Neuron (in vitro differentiated cells): ENCODE results near the gene CFAP107.
"Not testable (repeated sequence)": the region's sequence is repeated elsewhere in the genome, so short reads cannot be mapped to it uniquely, and the experiment has no call there.

Experiments
- H2AFZ ChIP-seq: one replicate; pipeline ENCODE4 v1.6.1; 2013; ENCODE audit warnings: low read depth, mild to moderate bottlenecking, inconsistent platforms, low read length, moderate library complexity
- H3K27me3 ChIP-seq: one replicate; pipeline ENCODE4 v1.6.1; 2013; ENCODE audit warnings: low read length; ENCODE audit not compliant: insufficient read depth
- H3K36me3 ChIP-seq: one replicate; pipeline ENCODE4 v1.6.1; 2013; ENCODE audit warnings: low read length; ENCODE audit not compliant: insufficient read depth
- H3K4me1 ChIP-seq: one replicate; pipeline ENCODE4 v1.6.1; 2013; ENCODE audit warnings: low read length; ENCODE audit not compliant: insufficient read depth
- H3K4me3 ChIP-seq: 2 replicates; pipeline ENCODE4 v1.5.1; 2013; ENCODE audit warnings: mild to moderate bottlenecking, low read length, moderate library complexity
- H3K9me3 ChIP-seq: one replicate; pipeline ENCODE4 v1.6.1; 2013; ENCODE audit warnings: low read length

The CFAP107 gene

GRCh38 chr1:12745992-12746323, at the start of gene CFAP107:
CFAP107 (plus strand) TSS chr1:12746200; CDS start chr1:12746431, 231 bp downstream.
- peaks cover 2% of the 10 kb centered on the region for H3K9me3 ChIP-seq
- H3K4me3 ChIP-seq = no peak within 1 kb of the TSS
- H3K36me3 ChIP-seq = no peaks in the 10 kb centered on the region
- H2AFZ ChIP-seq = no peak within 1 kb of the TSS
- H3K27me3 ChIP-seq = peaks cover 4% of the 10 kb centered on the region
- H3K4me1 ChIP-seq = no peaks in the 10 kb centered on the region

GRCh38 chr1:12696658-12697057, 49.3 kb upstream of the CFAP107 start:
- no peaks in the 10 kb centered on the region for H3K36me3 ChIP-seq
- no peaks in the 10 kb centered on the region for H3K9me3 ChIP-seq
- no peaks in the 10 kb centered on the region for H3K4me1 ChIP-seq
- peaks cover 2% of the 10 kb centered on the region for H3K27me3 ChIP-seq
- no peak overlapping the region for H3K4me3 ChIP-seq
- no peak overlapping the region for H2AFZ ChIP-seq

- H3K36me3 ChIP-seq = no peaks in the 10 kb centered on the region
Observed at GRCh38 chr1:12697397-12697796, 48.6 kb upstream of the CFAP107 start.

GRCh38 chr1:12703821-12704451, 42.1 kb upstream of the CFAP107 start:
- Histone ChIP-seq H2AFZ (no peak overlapping the region), H3K4me3 (no peak overlapping the region), H3K9me3 (no peaks in the 10 kb centered on the region), H3K27me3 (no peaks in the 10 kb centered on the region), H3K36me3 (no peaks in the 10 kb centered on the region), H3K4me1 (no peaks in the 10 kb centered on the region)

More at GRCh38 chr1:12697397-12697796, 48.6 kb upstream of the CFAP107 start:
- H3K4me1 ChIP-seq = no peaks in the 10 kb centered on the region
- H3K9me3 ChIP-seq = no peaks in the 10 kb centered on the region
- peaks cover 2% of the 10 kb centered on the region for H3K27me3 ChIP-seq
- H2AFZ ChIP-seq = no peak overlapping the region
- no peak overlapping the region for H3K4me3 ChIP-seq

GRCh38 chr1:12706061-12706460, 39.9 kb upstream of the CFAP107 start:
- no peak overlapping the region for H3K4me3 ChIP-seq
- H3K9me3 ChIP-seq = no peaks in the 10 kb centered on the region
- no peak overlapping the region for H2AFZ ChIP-seq
- no peaks in the 10 kb centered on the region for H3K27me3 ChIP-seq
- no peaks in the 10 kb centered on the region for H3K36me3 ChIP-seq
- no peaks in the 10 kb centered on the region for H3K4me1 ChIP-seq

- Histone ChIP-seq H3K36me3 (no peaks in the 10 kb centered on the region), H2AFZ (no peak overlapping the region), H3K4me3 (no peak overlapping the region), H3K4me1 (no peaks in the 10 kb centered on the region), H3K27me3 (no peaks in the 10 kb centered on the region), H3K9me3 (no peaks in the 10 kb centered on the region)
Observed at GRCh38 chr1:12708396-12709090, 37.5 kb upstream of the CFAP107 start.

- Histone ChIP-seq H3K4me3 (no peak overlapping the region), H3K9me3 (no peaks in the 10 kb centered on the region), H3K4me1 (no peaks in the 10 kb centered on the region), H3K36me3 (no peaks in the 10 kb centered on the region), H2AFZ (no peak overlapping the region), H3K27me3 (no peaks in the 10 kb centered on the region)
Observed at GRCh38 chr1:12709091-12709491, 36.9 kb upstream of the CFAP107 start.

GRCh38 chr1:12709696-12710095, 36.3 kb upstream of the CFAP107 start:
- no peaks in the 10 kb centered on the region for H3K36me3 ChIP-seq
- H3K4me1 ChIP-seq = no peaks in the 10 kb centered on the region
- H3K9me3 ChIP-seq = no peaks in the 10 kb centered on the region
- H3K27me3 ChIP-seq = no peaks in the 10 kb centered on the region
- H2AFZ ChIP-seq = no peak overlapping the region
- no peak overlapping the region for H3K4me3 ChIP-seq

- H3K4me1 ChIP-seq = no peaks in the 10 kb centered on the region
- no peak overlapping the region for H3K4me3 ChIP-seq
- no peak overlapping the region for H2AFZ ChIP-seq
- H3K36me3 ChIP-seq = no peaks in the 10 kb centered on the region
- no peaks in the 10 kb centered on the region for H3K9me3 ChIP-seq
- H3K27me3 ChIP-seq = no peaks in the 10 kb centered on the region
Observed at GRCh38 chr1:12711536-12711935, 34.5 kb upstream of the CFAP107 start.

- H2AFZ ChIP-seq = no peak overlapping the region
- no peak overlapping the region for H3K4me3 ChIP-seq
- no peaks in the 10 kb centered on the region for H3K27me3 ChIP-seq
- H3K36me3 ChIP-seq = no peaks in the 10 kb centered on the region
- H3K9me3 ChIP-seq = no peaks in the 10 kb centered on the region
- H3K4me1 ChIP-seq = no peaks in the 10 kb centered on the region
Observed at GRCh38 chr1:12712076-12712475, 33.9 kb upstream of the CFAP107 start.

GRCh38 chr1:12712929-12713328, 33.1 kb upstream of the CFAP107 start:
- no peaks in the 10 kb centered on the region for H3K9me3 ChIP-seq
- H3K4me3 ChIP-seq = no peak overlapping the region
- H2AFZ ChIP-seq = no peak overlapping the region
- H3K4me1 ChIP-seq = no peaks in the 10 kb centered on the region
- H3K36me3 ChIP-seq = no peaks in the 10 kb centered on the region
- peaks cover 5% of the 10 kb centered on the region for H3K27me3 ChIP-seq

- not testable (repeated sequence) for H3K4me3 ChIP-seq, H3K9me3 ChIP-seq, H3K27me3 ChIP-seq, H3K36me3 ChIP-seq, H3K4me1 ChIP-seq, H2AFZ ChIP-seq
Observed at GRCh38 chr1:12713651-12714050, 32.3 kb upstream of the CFAP107 start.

- Histone ChIP-seq H2AFZ (no peak overlapping the region), H3K9me3 (no peaks in the 10 kb centered on the region), H3K4me1 (no peaks in the 10 kb centered on the region), H3K4me3 (no peak overlapping the region), H3K36me3 (no peaks in the 10 kb centered on the region), H3K27me3 (peaks cover 10% of the 10 kb centered on the region)
Observed at GRCh38 chr1:12714710-12715475, 31.1 kb upstream of the CFAP107 start.
